Neural progenitor cell (in vitro differentiated cells): ENCODE results near the gene LUZP2.

Experiments used
- EZH2phosphoT487 ChIP-seq: fragments of 200-600 bp; sonication (generic); IDR thresholded peaks from 2 replicates; pipeline ENCODE4 v1.6.1; 2017; ENCODE audit warnings: antibody characterized with exemption
- TF ChIP-seq, protein P1 (sequence below): fragments of 200-600 bp; sonication (generic); IDR thresholded peaks from 2 replicates; pipeline ENCODE4 v1.5.1; 2017; ENCODE audit warnings: antibody characterized with exemption, mild to moderate bottlenecking

DNA sequence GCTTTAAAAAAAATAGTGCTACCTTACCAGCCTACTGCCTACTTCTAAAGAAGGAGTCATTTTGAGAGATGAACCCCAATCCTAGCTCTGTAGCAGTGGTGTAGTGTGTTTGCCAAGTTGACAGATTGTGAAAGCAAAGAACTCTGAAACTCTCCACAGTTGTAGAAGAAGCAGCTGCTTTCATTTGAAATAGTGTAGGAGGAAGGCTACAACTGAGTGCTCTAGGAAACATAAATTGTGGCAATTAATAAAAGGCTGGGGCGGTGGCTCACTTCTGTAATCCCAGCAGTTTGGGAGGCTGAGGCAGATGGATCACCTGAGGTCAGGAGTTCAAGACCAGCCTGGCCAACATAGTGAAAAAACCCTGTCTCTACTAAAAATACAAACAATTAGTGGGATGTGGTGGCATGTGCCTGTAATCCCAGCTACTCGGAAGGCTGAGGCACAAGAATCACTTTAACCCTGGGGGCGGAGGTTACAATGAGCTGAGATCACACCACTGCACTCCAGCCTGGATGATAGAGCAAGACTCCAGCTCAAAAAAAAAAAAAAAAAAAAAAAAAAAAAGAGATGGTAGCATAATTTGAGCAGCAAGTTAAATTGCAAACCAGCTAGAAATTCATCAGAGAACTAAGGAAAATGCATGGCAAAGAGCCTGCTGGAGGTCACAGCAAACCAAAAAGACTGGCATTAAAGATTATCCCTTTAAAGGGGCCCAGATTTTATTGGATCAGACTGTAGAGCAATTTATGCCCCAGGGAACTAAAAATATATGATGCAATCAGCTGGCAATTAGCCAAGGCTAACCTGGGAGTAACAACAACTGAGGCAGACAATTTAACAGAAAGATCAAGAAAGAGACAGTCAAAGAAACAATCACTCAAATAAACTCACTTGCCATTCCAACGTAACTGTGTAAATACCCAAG is 112.6 kb downstream of the LUZP2 start:
- TF ChIP-seq, protein P1, sequence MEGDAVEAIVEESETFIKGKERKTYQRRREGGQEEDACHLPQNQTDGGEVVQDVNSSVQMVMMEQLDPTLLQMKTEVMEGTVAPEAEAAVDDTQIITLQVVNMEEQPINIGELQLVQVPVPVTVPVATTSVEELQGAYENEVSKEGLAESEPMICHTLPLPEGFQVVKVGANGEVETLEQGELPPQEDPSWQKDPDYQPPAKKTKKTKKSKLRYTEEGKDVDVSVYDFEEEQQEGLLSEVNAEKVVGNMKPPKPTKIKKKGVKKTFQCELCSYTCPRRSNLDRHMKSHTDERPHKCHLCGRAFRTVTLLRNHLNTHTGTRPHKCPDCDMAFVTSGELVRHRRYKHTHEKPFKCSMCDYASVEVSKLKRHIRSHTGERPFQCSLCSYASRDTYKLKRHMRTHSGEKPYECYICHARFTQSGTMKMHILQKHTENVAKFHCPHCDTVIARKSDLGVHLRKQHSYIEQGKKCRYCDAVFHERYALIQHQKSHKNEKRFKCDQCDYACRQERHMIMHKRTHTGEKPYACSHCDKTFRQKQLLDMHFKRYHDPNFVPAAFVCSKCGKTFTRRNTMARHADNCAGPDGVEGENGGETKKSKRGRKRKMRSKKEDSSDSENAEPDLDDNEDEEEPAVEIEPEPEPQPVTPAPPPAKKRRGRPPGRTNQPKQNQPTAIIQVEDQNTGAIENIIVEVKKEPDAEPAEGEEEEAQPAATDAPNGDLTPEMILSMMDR: no peak
- no peak for TF ChIP-seq EZH2phosphoT487
